Measurements from ENCODE around the gene MTTP.

GRCh38 chr4:99622341-99622740, 47.7 kb downstream of the MTTP start:
- TF ChIP-seq BHLHE40 (IDR thresholded peaks at IDR 0.05; ENCODE audit: borderline replicate concordance) (no peak), NFRKB (IDR thresholded peaks at IDR 0.05) (no peak), HDGF (IDR thresholded peaks at IDR 0.05; ENCODE audit: borderline replicate concordance) (no peak)
